CD4-positive, alpha-beta T cell (primary cell): ENCODE data around the gene MST1. TPM values are rescaled to one million over a fixed set of nuclear protein-coding genes. Genes with fewer than 3 reads are reported as not detected.

ENCODE experiments used
- ATAC-seq: fragments of 200-7000 bp; cut with Tn5 transposase; one replicate; pipeline ENCODE4 v1.10.0; 2022; ENCODE audit warnings: mild to moderate bottlenecking; ENCODE audit not compliant: poor library complexity
- CTCF ChIA-PET: fragments of 350-600 bp; sonication (Branson Sonifier 250); formaldehyde crosslinking; loops from one replicate; lab custom pipeline; 2021; ENCODE audit warnings: antibody characterized with exemption, inconsistent platforms; lab: Charles Lee
- POLR2A ChIA-PET: fragments of 350-600 bp; sonication (Branson Sonifier 250); formaldehyde crosslinking; loops from one replicate; lab custom pipeline; 2021; ENCODE audit warnings: antibody characterized with exemption, inconsistent platforms; lab: Charles Lee
- DNase-seq, 14 experiments: peaks; one replicate each; pipeline ENCODE4 v3.0.0-alpha.2; 2013 to 2020; ENCODE audit warnings: mixed read lengths in 2 of 14
- H3K27ac ChIP-seq, 2 donors: one replicate each; pipeline versions ENCODE4 v1.5.1 to v1.7.0; 2013; ENCODE audit warnings: low read length in 2 of 2, low read depth in 1 of 2, mild to moderate bottlenecking in 1 of 2
- H3K27me3 ChIP-seq, 2 experiments: 1 replicate in 1 of 2; 2 replicates in 1 of 2; pipeline versions ENCODE4 v1.6.1 to v1.7.0; 2013; ENCODE audit warnings: low read length in 2 of 2, control low read depth in 1 of 2, mild to moderate bottlenecking in 1 of 2, moderate library complexity in 1 of 2; ENCODE audit not compliant: insufficient read depth in 2 of 2, control insufficient read depth in 1 of 2
- H3K36me3 ChIP-seq: one replicate; pipeline ENCODE4 v1.6.1; 2013; ENCODE audit warnings: low read length, control low read depth; ENCODE audit not compliant: insufficient read depth
- H3K4me1 ChIP-seq: one replicate; pipeline ENCODE4 v1.6.1; 2013; ENCODE audit warnings: low read length, control low read depth; ENCODE audit not compliant: insufficient read depth
- H3K4me3 ChIP-seq: one replicate; pipeline ENCODE4 v1.5.1; 2013; ENCODE audit warnings: mild to moderate bottlenecking, low read length, moderate library complexity
- H3K9me3 ChIP-seq, 2 experiments: 1 replicate in 1 of 2; 2 replicates in 1 of 2; pipeline versions ENCODE4 v1.6.1 to v1.7.0; 2013; ENCODE audit warnings: low read length in 2 of 2, mild to moderate bottlenecking in 2 of 2, control low read depth in 1 of 2, moderate library complexity in 1 of 2; ENCODE audit not compliant: control insufficient read depth in 1 of 2, insufficient read depth in 1 of 2
- H3K27ac Mint-ChIP-seq: one replicate; pipeline ENCODE4 v1.8.0; 2020; ENCODE audit warnings: mixed read lengths
- H3K27me3 Mint-ChIP-seq: one replicate; pipeline ENCODE4 v1.8.0; 2021; ENCODE audit warnings: mixed read lengths
- H3K36me3 Mint-ChIP-seq: one replicate; pipeline ENCODE4 v1.8.0; 2021; ENCODE audit warnings: low read depth, mixed read lengths
- H3K4me1 Mint-ChIP-seq: one replicate; pipeline ENCODE4 v1.8.0; 2021; ENCODE audit warnings: low read depth, mixed read lengths
- H3K4me3 Mint-ChIP-seq: one replicate; pipeline ENCODE4 v1.8.0; 2020; ENCODE audit warnings: mild to moderate bottlenecking, mixed read lengths
- H3K9me3 Mint-ChIP-seq: one replicate; pipeline ENCODE4 v1.8.0; 2020; ENCODE audit warnings: mixed read lengths
- CTCF ChIP-seq: fragments of 200-600 bp; IDR thresholded peaks from one replicate; pipeline ENCODE4 v1.8.0; 2022; ENCODE audit warnings: antibody characterized with exemption, mild to moderate bottlenecking
- intact Hi-C, 2 experiments: fragments of 100-400 bp; cut with DNase I in 1 of 2; cut with micrococcal nuclease in 1 of 2; formaldehyde crosslinking; loops; one replicate each; pipeline versions ENCODE4 v1.15.1 to v1.9.0; 2023 to 2025; cut with DNase I, micrococcal nuclease
- total RNA-seq, 174 experiments: library from RNA in 2 of 174; stranded (reverse) in 2 of 174; gene quantifications; one replicate each; pipeline ENCODE4 v1.2.3 and lab custom pipeline; 2021 to 2026

MST1 gene
- total RNA-seq, 2 experiments from 2014 or later = 7.8 TPM

DNA sequence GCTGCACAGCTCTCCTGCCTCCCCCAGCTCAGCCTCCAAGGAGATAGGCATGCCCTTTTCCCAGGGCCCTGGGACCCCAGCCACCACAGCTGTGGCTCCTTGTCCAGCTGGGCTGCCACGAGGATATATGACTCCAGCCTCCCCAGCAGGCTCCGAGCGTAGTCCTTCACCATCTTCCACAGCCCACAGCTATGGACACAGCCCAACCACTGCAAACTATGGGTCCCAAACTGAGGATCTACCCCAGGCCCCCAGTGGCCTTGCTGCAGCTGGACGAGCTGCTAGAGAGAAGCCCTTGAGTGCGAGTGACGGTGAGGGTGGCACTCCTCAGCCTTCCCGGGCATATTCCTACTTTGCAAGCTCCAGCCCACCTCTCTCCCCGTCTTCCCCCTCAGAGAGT is 35.7 kb downstream of the MST1 start:
- H3K4me1 Mint-ChIP-seq = no peaks in the 10 kb centered on the region
- no peaks in the 10 kb centered on the region for H3K9me3 Mint-ChIP-seq
- no peak for DNase-seq
- no peaks in the 10 kb centered on the region for H3K9me3 ChIP-seq
- no peaks in the 10 kb centered on the region for H3K36me3 Mint-ChIP-seq
- H3K27ac Mint-ChIP-seq = no peak overlapping the region
- no peak overlapping the region for H3K27ac ChIP-seq
- ChIA-PET POLR2A (no interaction called here), CTCF (no interaction called here)
- ATAC-seq = no peak
- no peak for TF ChIP-seq CTCF
- H3K4me3 Mint-ChIP-seq = no peak overlapping the region
- intact Hi-C loops = no loop called here
- no peaks in the 10 kb centered on the region for H3K4me1 ChIP-seq
- no peak overlapping the region for H3K4me3 ChIP-seq
- H3K36me3 ChIP-seq = no peaks in the 10 kb centered on the region
- peaks cover 5% of the 10 kb centered on the region for H3K27me3 Mint-ChIP-seq
- H3K27me3 ChIP-seq = peaks cover 0 to 7% of the 10 kb centered on the region in 2 experiments

DNA sequence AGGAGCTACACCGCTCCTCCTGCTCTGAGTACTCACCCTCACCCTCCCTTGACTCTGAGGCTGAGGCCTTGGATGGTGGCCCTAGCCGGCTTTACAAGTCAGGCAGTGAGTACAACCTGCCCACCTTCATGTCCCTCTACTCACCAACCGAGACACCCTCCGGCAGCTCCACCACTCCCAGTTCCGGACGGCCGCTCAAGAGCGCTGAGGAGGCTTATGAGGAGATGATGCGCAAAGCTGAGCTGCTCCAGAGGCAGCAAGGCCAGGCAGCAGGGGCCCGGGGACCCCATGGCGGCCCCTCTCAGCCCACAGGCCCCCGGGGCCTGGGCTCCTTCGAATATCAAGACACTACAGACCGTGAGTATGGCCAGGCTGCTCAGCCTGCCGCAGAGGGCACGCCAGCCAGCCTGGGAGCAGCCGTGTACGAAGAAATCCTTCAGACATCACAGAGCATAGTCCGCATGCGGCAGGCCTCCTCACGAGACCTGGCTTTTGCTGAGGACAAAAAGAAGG is 36.3 kb downstream of the MST1 start:
- no peak for TF ChIP-seq CTCF
- no peaks in the 10 kb centered on the region for H3K36me3 ChIP-seq
- peaks cover 0 to 7% of the 10 kb centered on the region in 2 experiments for H3K27me3 ChIP-seq
- intact Hi-C loops = no loop called here
- H3K4me1 Mint-ChIP-seq = no peaks in the 10 kb centered on the region
- H3K27ac ChIP-seq = no peak overlapping the region
- no peaks in the 10 kb centered on the region for H3K36me3 Mint-ChIP-seq
- H3K27me3 Mint-ChIP-seq = no peaks in the 10 kb centered on the region
- ChIA-PET CTCF (no interaction called here), POLR2A (no interaction called here)
- no peaks in the 10 kb centered on the region for H3K4me1 ChIP-seq
- no peak for DNase-seq
- H3K4me3 Mint-ChIP-seq = no peak overlapping the region
- ATAC-seq = no peak
- no peak overlapping the region for H3K4me3 ChIP-seq
- H3K9me3 Mint-ChIP-seq = no peaks in the 10 kb centered on the region
- H3K9me3 ChIP-seq = no peaks in the 10 kb centered on the region
- H3K27ac Mint-ChIP-seq = no peak overlapping the region

- Mint-ChIP-seq H3K4me3 (no peak overlapping the region), H3K27me3 (no peaks in the 10 kb centered on the region), H3K27ac (no peak overlapping the region), H3K4me1 (no peaks in the 10 kb centered on the region), H3K9me3 (no peaks in the 10 kb centered on the region), H3K36me3 (no peaks in the 10 kb centered on the region)
- no peak overlapping the region for H3K4me3 ChIP-seq
- TF ChIP-seq CTCF = no peak
- ChIA-PET POLR2A (no interaction called here), CTCF (no interaction called here)
- H3K4me1 ChIP-seq = no peaks in the 10 kb centered on the region
- H3K36me3 ChIP-seq = no peaks in the 10 kb centered on the region
- no peaks in the 10 kb centered on the region for H3K9me3 ChIP-seq
- peaks cover 0 to 7% of the 10 kb centered on the region in 2 experiments for H3K27me3 ChIP-seq
- H3K27ac ChIP-seq = no peak overlapping the region
- ATAC-seq = no peak
- no peak for DNase-seq
- intact Hi-C loops = no loop called here
Observed at GRCh38 chr3:49652218-49652902, 36.9 kb downstream of the MST1 start.
